ENCODE measurements around the gene CPNE5. TPM values are rescaled to one million over a fixed set of nuclear protein-coding genes. Genes with fewer than 3 reads are reported as not detected.

CPNE5 gene
- total RNA-seq, 1 donor from 2014 or later = not detected

DNA sequence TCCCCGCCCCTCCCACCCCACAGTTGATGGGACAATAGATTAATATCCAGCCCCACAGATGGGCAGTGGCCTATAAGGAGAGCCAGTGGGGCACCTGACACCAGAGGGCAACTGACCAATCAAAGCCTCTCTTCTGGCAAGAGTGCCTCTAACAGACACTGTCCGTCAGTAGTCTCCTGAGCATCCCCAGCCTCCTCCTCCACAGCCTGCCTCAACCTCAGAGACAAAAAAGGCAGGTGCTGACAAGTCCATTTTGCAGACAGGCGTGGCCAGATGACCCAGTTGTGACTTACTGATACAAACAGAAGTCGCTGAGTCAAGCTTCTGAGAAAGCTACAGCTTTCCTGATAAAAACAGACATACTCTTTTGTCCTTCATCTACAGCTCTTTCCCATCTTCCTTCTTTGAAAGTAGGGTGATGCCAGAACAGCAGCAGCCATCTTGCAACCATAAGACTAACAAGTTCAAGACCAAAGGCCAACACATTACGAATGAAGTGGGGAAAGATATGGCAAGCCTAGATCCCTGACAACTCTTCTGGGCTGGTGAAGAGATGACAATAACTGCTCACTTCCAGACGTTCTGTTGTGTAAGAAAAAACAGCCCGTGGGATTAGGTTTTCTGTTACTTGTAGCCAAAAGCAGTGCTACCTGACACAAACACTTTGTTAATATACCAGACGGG, 23.1 kb upstream of the CPNE5 start:
- H3K4me1 Mint-ChIP-seq (ENCODE audit: low read depth) = peaks cover 12% of the 10 kb centered on the region
- peaks cover 18% of the 10 kb centered on the region for H3K36me3 Mint-ChIP-seq (ENCODE audit: low read depth)
- no peak for DNase-seq (ENCODE audit: low spot score)
- H3K27me3 Mint-ChIP-seq (ENCODE audit: low read depth) = no peaks in the 10 kb centered on the region
- no peak overlapping the region for H3K27ac Mint-ChIP-seq (ENCODE audit: unreplicated experiment)
- TF ChIP-seq, protein P1, sequence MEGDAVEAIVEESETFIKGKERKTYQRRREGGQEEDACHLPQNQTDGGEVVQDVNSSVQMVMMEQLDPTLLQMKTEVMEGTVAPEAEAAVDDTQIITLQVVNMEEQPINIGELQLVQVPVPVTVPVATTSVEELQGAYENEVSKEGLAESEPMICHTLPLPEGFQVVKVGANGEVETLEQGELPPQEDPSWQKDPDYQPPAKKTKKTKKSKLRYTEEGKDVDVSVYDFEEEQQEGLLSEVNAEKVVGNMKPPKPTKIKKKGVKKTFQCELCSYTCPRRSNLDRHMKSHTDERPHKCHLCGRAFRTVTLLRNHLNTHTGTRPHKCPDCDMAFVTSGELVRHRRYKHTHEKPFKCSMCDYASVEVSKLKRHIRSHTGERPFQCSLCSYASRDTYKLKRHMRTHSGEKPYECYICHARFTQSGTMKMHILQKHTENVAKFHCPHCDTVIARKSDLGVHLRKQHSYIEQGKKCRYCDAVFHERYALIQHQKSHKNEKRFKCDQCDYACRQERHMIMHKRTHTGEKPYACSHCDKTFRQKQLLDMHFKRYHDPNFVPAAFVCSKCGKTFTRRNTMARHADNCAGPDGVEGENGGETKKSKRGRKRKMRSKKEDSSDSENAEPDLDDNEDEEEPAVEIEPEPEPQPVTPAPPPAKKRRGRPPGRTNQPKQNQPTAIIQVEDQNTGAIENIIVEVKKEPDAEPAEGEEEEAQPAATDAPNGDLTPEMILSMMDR (IDR thresholded peaks at IDR 0.05) = no peak
- no peak overlapping the region for H3K4me3 Mint-ChIP-seq (ENCODE audit: unreplicated experiment)
- H3K9me3 Mint-ChIP-seq (ENCODE audit: low read depth) = no peaks in the 10 kb centered on the region

DNA sequence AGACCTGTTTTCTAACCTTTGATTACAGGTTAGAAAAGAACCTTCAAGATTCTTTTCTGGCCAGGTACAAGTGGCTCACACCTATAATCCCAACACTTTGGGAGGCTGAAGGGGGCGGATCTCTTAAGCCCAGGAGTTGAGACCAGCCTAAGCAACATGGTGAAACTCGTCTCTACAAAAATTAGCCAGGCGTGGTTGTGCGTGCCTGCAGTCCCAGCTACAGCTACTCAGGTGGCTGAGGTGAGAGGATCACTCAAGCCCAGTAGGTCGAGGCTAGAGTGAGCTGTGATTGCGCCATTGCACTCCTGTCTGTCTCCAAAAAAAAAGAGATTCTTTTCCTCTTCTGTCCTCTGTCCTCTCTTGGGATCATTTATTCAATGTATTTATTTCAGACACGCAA, 20.9 kb upstream of the CPNE5 start:
- Mint-ChIP-seq H3K4me1 (ENCODE audit: low read depth) (peaks cover 12% of the 10 kb centered on the region), H3K27ac (ENCODE audit: unreplicated experiment) (no peak overlapping the region), H3K9me3 (ENCODE audit: low read depth) (no peaks in the 10 kb centered on the region), H3K27me3 (ENCODE audit: low read depth) (no peaks in the 10 kb centered on the region), H3K36me3 (ENCODE audit: low read depth) (peaks cover 15% of the 10 kb centered on the region), H3K4me3 (ENCODE audit: unreplicated experiment) (no peak overlapping the region)
- TF ChIP-seq, protein P1 (IDR thresholded peaks at IDR 0.05) = no peak
- DNase-seq (ENCODE audit: low spot score) = no peak

DNA sequence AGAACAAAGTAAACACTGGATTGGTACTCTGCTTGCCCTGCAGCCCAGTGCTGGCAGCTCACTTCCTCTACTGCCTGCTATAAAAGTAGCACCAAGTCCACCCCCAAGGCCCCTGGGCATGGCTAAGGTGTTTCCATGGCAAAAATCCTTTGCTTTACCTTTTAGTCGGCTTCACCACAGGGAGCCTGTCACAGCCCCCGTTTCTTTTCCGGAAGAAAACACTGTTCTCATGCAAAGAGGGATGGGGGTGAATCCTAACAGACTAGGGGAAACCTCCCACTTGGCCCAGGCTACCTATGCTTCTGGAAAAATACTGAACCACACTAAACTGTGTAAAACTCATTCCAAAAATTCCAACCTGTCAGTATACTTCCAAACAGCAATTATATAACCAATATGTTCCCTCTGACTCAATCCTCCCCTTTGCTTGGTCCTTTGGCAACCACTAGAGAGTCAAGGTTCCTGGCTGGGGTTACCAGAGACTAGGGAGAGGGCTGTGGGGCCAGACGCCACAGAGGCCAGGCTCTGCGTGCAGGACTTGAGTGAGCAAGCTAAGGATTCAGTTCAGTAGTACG, 19.2 kb upstream of the CPNE5 start:
- Mint-ChIP-seq H3K36me3 (ENCODE audit: low read depth) (peaks cover 17% of the 10 kb centered on the region), H3K27ac (ENCODE audit: unreplicated experiment) (peak overlapping the region; percentile 60), H3K4me3 (ENCODE audit: unreplicated experiment) (no peak overlapping the region), H3K27me3 (ENCODE audit: low read depth) (no peaks in the 10 kb centered on the region), H3K9me3 (ENCODE audit: low read depth) (no peaks in the 10 kb centered on the region), H3K4me1 (ENCODE audit: low read depth) (peaks cover 15% of the 10 kb centered on the region)
- DNase-seq (ENCODE audit: low spot score) = no peak
- TF ChIP-seq, protein P1 (IDR thresholded peaks at IDR 0.05) = no peak

DNA sequence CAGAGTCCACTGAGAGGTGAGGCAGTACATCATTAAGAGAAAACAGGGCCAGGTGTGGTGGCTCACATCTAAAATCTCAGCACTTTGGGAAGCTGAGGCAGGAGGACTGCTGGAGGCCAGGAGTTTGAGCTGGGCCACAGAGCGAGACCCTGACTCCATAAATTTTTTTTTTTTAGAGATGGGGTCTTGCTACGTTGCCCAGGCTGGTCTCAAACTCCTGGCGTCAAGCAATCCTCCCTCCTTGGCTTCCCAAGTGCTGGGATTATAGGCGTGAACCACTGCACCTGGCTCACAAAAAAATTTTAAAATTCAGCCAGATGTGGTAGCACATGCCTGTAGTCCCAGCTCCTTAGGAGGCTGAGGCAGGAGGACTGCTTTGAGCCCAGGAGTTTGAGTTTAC, 18.1 kb upstream of the CPNE5 start:
- no peak overlapping the region for H3K4me3 Mint-ChIP-seq (ENCODE audit: unreplicated experiment)
- no peak overlapping the region for H3K27ac Mint-ChIP-seq (ENCODE audit: unreplicated experiment)
- TF ChIP-seq, protein P1 (IDR thresholded peaks at IDR 0.05) = no peak
- no peaks in the 10 kb centered on the region for H3K9me3 Mint-ChIP-seq (ENCODE audit: low read depth)
- DNase-seq (ENCODE audit: low spot score) = no peak
- peaks cover 12% of the 10 kb centered on the region for H3K36me3 Mint-ChIP-seq (ENCODE audit: low read depth)
- no peaks in the 10 kb centered on the region for H3K27me3 Mint-ChIP-seq (ENCODE audit: low read depth)
- H3K4me1 Mint-ChIP-seq (ENCODE audit: low read depth) = peaks cover 27% of the 10 kb centered on the region

DNA sequence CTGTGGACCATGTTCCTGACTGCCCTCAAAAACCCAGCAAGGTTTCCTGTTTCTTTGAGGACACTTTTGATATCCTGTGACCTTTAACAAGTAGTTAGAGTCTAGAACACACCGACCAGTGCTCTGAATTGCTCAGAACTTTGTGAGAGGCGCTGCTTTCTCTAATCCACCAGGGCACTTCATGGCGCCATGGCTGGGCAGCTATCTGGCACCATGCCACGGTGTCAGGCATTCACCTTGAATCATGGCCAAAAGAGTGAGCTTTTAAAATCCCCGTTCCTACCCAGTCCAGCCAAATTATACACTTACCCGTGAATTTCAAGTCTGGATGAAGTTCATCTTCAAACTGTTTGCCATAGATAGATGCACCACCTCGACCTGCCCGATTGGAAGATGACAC, 17.0 kb upstream of the CPNE5 start:
- TF ChIP-seq, protein P1 (IDR thresholded peaks at IDR 0.05) = no peak
- Mint-ChIP-seq H3K27ac (ENCODE audit: unreplicated experiment) (no peak overlapping the region), H3K4me3 (ENCODE audit: unreplicated experiment) (no peak overlapping the region), H3K4me1 (ENCODE audit: low read depth) (peaks cover 27% of the 10 kb centered on the region), H3K9me3 (ENCODE audit: low read depth) (no peaks in the 10 kb centered on the region), H3K27me3 (ENCODE audit: low read depth) (no peaks in the 10 kb centered on the region), H3K36me3 (ENCODE audit: low read depth) (peaks cover 12% of the 10 kb centered on the region)
- DNase-seq (ENCODE audit: low spot score) = no peak
